ENCODE results near the gene ARHGAP6.
"Not testable (repeated sequence)": the region's sequence is repeated elsewhere in the genome, so short reads cannot be mapped to it uniquely, and the experiment has no call there.

ARHGAP6 gene

DNA sequence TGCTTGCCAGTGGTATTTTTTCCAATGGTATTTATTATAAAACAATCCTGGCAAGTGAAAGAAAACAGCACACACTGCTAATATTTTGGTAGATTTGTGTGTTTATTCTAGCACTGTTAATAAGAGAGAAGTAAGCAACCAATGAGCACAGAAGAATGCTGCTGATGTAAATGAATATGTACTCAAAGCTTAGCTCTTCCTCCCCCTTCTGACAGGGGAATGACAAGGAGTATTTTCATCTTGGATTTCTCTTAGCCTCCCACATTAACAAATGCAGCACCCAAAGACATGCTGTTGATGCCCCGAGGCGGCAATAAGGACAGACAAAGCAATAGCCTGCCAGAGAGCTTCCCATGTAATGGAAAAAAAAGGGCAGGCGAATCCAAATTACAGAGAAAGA lies 18.6 kb downstream of the ARHGAP6 start:
- no peak for DNase-seq

DNA sequence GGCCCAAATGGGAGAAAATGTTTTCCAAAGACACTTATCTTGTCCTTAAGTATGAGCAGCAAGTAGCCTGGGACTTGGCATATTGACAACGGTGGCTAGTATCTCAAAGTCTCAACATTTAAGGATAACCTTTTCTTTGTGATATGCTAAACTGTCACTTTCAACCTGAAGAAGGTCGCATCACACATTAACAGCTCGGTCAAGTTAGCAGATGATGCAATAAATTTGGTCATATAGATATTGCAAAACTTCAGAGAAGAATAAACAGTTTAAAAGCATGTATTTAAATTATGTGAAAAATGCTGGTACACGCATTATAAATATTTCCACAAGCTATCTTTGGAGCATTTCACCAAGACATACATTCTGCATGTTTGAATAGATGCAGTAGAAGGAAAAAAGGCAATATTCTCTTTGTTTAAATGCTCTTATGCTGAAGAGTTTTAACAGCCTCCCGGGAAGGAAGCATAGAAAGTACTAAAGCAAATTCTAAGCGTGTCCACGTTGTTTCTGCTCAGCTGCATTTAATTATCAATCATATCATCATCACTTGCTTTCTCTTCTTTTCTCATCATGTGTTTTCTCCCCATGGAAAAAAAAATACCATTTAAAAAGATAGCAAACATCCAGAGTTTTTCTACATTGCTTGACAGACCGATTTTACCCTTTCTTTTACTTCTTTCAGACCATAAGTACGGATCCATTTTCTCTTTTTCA lies 24.2 kb downstream of the ARHGAP6 start:
- DNase-seq = no peak

GRCh38 chrX:11640089-11640488 lies 25.6 kb downstream of the ARHGAP6 start:
- no peak for DNase-seq

GRCh38 chrX:11632732-11633131 lies 33.0 kb downstream of the ARHGAP6 start:
- no peak for DNase-seq

DNA sequence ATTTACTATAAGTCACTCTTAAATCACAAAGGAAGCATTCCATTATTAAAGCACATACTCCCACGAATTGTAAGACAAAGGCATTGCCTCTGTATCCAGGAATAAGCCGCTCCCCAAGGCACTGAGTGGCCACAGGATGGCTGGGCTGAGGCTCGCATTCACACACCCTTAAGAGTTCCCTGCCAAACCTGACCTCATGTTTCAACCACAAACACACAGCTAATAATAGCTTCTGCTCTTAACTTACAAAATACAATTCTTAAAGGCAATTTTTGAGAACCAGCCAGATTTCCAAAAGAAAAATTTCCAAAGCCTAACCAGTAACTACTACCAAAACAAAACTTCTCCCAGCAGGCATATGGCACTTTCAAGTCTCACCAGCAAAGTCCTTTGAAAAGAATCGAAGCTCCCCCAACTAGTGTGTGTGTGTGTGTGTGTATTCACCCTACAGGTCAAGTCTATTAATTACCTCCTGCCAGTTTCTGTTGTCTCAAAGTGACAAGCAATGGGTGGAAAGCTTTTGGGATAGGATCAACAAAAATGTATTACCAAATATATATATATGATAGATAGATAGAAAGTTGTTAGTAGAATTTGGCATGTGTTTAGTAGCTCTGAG lies 36.0 kb downstream of the ARHGAP6 start:
- no peak for DNase-seq

DNA sequence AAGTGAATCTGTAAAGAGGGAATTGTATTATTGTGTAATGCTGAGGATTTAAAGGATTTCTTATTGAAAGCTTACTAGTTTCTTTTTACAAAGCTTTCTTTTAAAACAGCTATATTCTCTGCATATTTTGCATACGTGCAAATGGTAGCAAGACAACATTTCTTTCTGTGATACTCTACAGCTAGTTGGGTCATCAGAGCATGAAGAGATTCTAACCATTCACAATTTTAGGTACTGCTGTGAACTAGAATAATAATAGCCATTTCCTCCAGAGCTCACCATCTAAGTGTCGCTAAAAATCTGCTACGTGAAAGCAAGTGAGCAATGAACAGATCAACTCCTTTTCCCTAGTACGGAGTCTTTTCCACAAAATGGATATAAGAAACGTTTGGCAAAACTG lies 37.3 kb downstream of the ARHGAP6 start:
- no peak for DNase-seq

- DNase-seq = no peak
Measured at GRCh38 chrX:11626351-11626750, 39.4 kb downstream of the ARHGAP6 start.

DNA sequence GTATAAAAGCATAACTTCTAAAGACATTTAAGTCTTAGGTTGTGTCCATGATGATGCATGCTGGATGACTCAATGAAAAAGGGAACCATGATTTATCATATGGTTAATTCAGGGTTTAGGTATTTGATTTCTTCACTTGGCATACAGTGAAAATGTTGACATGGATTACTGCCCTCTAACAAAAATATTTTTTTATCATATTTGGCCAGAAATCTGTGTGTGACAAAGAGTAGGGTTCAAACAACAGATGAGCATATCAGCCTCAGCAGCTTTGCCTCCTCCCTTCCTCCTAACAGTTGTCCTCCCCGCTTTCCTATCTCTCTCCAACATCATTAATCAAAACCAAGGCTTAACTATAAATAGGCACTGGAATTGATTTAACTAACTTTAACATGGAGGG lies 46.3 kb downstream of the ARHGAP6 start:
- no peak for DNase-seq

GRCh38 chrX:11614253-11614652 lies 51.5 kb downstream of the ARHGAP6 start:
- not testable (repeated sequence) for DNase-seq

DNA sequence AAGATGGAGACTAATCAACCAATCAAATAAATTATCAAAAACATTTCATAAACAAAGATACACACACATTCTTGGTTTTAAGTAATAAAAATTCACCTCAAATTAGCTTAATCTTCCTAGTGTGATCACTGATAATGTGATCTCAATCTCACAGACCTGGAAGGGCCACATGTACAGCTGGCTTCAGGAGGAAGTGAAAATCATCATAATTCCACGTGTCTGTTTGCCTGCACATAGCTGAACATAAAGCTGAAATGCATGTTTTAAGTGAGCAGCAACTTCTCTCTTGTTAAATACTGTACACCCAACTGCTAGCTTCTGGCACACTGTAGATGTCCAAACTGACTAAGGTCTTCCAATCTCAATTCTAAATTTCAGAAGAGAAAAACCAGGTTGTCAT lies 53.8 kb downstream of the ARHGAP6 start:
- no peak for DNase-seq

- DNase-seq = no peak
Measured at GRCh38 chrX:11611161-11611560, 54.6 kb downstream of the ARHGAP6 start.

GRCh38 chrX:11609109-11609508 lies 56.6 kb downstream of the ARHGAP6 start:
- DNase-seq = no peak

GRCh38 chrX:11606408-11606807 lies 59.3 kb downstream of the ARHGAP6 start:
- no peak for DNase-seq

DNA sequence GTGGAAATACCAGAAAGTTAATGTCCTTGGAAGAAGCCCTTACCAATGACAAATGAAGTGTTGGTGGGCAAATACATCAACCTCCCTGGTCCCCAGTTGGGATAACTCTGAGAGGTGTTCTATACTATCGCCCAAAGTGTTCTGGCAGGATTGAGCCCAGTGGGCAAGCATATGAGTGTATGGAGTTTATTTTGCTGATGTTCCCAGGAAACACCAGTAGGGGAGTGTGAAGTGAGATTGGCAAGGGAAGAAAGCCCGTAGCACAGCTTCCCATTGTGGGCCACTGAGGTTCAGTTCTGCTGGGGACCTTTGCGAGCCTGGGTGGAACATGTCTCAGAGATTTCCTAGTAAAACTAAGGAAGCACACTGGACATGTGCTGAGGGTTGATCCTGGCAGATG lies 65.1 kb downstream of the ARHGAP6 start:
- DNase-seq = no peak

DNA sequence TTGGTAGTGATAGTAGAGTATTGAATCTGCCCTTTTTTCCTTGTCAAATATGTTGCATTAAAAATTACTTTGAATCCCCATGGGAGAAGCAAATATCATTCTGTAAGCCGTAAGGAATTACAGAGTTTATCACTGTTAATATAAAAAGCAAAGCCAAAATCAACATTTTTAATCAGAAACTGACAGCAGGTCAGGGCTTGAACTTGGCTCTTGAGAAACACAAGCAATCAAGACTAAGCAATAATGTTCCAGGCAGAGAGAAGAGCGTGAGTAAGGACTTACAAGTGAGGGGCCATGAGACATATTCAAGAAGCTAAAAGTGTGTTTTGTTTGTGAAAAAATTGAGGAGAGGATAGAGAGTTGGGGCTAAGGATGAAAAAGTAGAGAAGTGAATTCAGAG lies 68.2 kb downstream of the ARHGAP6 start:
- DNase-seq = no peak

GRCh38 chrX:11591723-11592346 lies 73.9 kb downstream of the ARHGAP6 start:
- DNase-seq = no peak

GRCh38 chrX:11589641-11590040 lies 76.1 kb downstream of the ARHGAP6 start:
- DNase-seq = no peak

GRCh38 chrX:11588097-11588496 lies 77.6 kb downstream of the ARHGAP6 start:
- DNase-seq = no peak

DNA sequence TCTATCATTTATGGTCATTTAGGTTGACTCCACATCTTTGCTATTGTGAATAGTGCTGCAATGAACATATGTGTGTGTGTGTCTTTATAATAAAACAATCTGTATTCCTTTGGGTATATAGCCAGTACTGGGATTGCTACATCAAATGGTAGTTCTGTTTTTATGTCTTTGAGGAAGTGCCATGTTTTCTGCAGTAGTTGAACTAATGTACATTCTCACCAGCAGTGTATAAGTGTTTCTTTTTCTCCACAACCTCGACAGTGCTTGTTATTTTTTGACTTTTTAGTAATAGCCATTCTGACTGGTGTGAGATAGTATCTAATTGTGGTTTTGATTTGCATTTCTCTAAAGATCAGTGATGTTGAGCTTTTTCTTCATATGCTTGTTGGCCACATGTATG lies 80.5 kb downstream of the ARHGAP6 start:
- no peak for DNase-seq

DNA sequence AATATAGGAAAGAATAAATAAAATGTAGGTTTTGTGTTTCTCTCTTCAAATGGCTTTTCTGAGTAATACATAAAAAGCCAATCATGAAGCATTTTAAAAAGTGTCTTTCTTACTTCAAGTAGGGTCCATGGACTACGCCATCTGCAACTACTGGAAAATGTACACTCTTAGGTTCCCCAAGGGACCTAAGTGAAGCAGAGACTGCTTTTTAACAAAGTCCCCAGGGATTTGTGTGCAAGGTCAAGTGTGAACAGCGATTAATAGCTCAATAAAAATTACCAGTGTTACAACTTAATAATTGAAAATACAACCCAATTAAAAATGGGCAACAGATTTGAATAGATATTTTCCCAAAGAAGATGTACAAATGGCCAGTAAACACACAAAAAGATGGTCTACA lies 84.9 kb downstream of the ARHGAP6 start:
- no peak for DNase-seq

DNA sequence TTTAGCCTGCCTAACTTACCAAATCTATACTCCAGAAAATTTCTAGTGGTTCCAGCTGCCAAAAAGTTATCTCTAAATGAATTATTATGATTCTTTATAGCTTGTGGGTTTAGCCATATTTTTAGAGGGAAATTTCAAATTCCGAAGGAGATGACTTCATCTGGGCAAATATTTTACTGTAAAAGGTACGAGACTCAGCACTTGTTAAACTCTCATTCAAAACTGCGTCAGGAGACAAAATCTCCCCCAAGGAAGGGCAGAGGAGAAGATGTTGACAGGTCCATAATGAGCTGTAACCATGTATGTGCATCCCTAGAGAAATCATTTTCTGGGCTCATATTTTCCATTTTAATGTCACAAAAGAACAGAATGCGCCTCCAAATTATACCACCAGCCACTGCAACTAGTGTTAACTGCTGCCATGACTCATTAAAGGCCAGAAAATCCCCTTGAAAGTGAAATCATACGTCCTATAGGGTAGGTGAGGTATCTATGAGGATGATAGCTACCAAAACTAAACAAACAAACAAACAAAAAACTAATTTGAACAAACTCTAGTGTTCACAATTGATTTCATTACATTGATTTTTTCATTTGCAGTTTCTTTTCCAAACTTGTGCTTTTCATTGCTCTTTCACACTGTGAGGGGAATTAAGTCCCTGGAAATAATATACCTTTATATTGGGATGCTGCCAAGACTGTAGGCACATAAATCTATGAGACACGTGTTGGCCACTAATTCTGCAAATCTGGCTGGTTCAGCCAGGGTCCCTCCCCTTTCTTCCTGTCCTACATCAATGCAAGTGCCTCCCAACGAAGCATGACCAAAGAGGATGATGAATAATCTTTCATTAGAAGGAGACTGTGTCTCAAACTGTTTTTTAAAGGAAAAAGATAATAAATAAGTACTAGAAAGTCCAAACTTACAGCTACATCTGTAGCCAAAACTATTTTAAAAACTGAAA lies 85.8 kb downstream of the ARHGAP6 start:
- no peak for DNase-seq

- DNase-seq = not testable (repeated sequence)
Measured at GRCh38 chrX:11578301-11578700, 87.4 kb downstream of the ARHGAP6 start.

DNA sequence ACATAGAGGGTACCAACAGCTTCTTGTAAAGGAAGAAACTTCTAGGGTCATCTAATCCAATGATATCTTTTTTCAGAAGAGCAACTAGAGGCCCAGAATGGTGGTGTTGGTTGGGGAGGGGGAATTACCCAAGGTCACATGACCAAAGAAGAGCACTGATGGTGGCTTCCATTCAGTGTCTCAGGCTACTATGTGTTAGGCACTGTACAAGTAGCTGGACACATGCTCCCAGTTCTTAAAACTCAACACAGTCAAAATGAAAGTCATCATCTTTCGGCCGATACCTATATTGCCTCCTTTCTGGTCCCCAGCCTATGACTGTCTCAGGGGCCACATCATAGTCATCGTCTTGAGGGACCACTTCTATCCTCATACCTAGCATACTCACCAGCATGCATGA lies 88.1 kb downstream of the ARHGAP6 start:
- DNase-seq = no peak

All from NCI-H526 treated with DMSO at 0.1 percent for 48 hours (cell line).